HG03354 (cell line): ENCODE results near the gene LNPEP.

Source experiments
- ATAC-seq: cut with Tn5 transposase; IDR thresholded peaks from one replicate; pipeline ENCODE4 v1.9.1; 2021; ENCODE audit warnings: mild to moderate bottlenecking; ENCODE audit not compliant: unreplicated experiment, poor library complexity, severe bottlenecking

The LNPEP gene

GRCh38 chr5:96991708-96992107 lies 55.8 kb downstream of the LNPEP start:
- no peak for ATAC-seq

- ATAC-seq: no peak
Measured at GRCh38 chr5:96993760-96994159, 57.9 kb downstream of the LNPEP start.

GRCh38 chr5:96994493-96994892 lies 58.6 kb downstream of the LNPEP start:
- ATAC-seq: no peak

GRCh38 chr5:96995419-96995818 lies 59.5 kb downstream of the LNPEP start:
- no peak for ATAC-seq

- peak; percentile 91 for ATAC-seq
Measured at GRCh38 chr5:96997265-96997859, 61.5 kb downstream of the LNPEP start.

GRCh38 chr5:96999856-97000255 lies 64.0 kb downstream of the LNPEP start:
- no peak for ATAC-seq

- no peak for ATAC-seq
Measured at GRCh38 chr5:97000391-97000790, 64.5 kb downstream of the LNPEP start.

GRCh38 chr5:97002983-97003382 lies 67.1 kb downstream of the LNPEP start:
- no peak for ATAC-seq

- no peak for ATAC-seq
Measured at GRCh38 chr5:97004423-97005060, 68.7 kb downstream of the LNPEP start.

- ATAC-seq: no peak
Measured at GRCh38 chr5:97006454-97007060, 70.7 kb downstream of the LNPEP start.

GRCh38 chr5:97009212-97009898 lies 73.5 kb downstream of the LNPEP start:
- ATAC-seq: peak; percentile 69

GRCh38 chr5:97009921-97010320 lies 74.0 kb downstream of the LNPEP start:
- no peak for ATAC-seq

- ATAC-seq: no peak
Measured at GRCh38 chr5:97010606-97011005, 74.7 kb downstream of the LNPEP start.

- no peak for ATAC-seq
Measured at GRCh38 chr5:97011567-97011966, 75.7 kb downstream of the LNPEP start.

- ATAC-seq: no peak
Measured at GRCh38 chr5:97019435-97020117, 83.7 kb downstream of the LNPEP start.

GRCh38 chr5:97021416-97021815 lies 85.5 kb downstream of the LNPEP start:
- no peak for ATAC-seq

GRCh38 chr5:97022898-97023297 lies 87.0 kb downstream of the LNPEP start:
- no peak for ATAC-seq

GRCh38 chr5:97026721-97027120 lies 90.8 kb downstream of the LNPEP start:
- ATAC-seq: no peak

- ATAC-seq: no peak
Measured at GRCh38 chr5:97037819-97038218, 101.9 kb downstream of the LNPEP start.

GRCh38 chr5:97041239-97041638 lies 105.4 kb downstream of the LNPEP start:
- no peak for ATAC-seq
